Cerebellar cortex (tissue), 1 donor: ENCODE results near the gene ZNF700.
A peak's percentile ranks its signal among the peaks of the same experiment; 100 is the strongest.
"Not testable (repeated sequence)": the region's sequence is repeated elsewhere in the genome, so short reads cannot be mapped to it uniquely, and the experiment has no call there.

Experiments
- DNase-seq: peaks from one replicate; pipeline ENCODE4 v3.0.0-alpha.2; 2015; ENCODE audit warnings: low spot score

Gene ZNF700

GRCh38 chr19:11941361-11941887 is 16.5 kb downstream of the ZNF700 start:
- DNase-seq, result not testable (repeated sequence)

GRCh38 chr19:11942008-11942842 is 17.3 kb downstream of the ZNF700 start:
- DNase-seq, result no peak

- DNase-seq, result no peak
Measured at GRCh38 chr19:11942843-11943108, 17.9 kb downstream of the ZNF700 start.

- no peak for DNase-seq
Measured at GRCh38 chr19:11944656-11945055, 19.7 kb downstream of the ZNF700 start.

- no peak for DNase-seq
Measured at GRCh38 chr19:11948646-11949045, 23.7 kb downstream of the ZNF700 start.

GRCh38 chr19:11949201-11949600 is 24.3 kb downstream of the ZNF700 start:
- peak; percentile 6 for DNase-seq

GRCh38 chr19:11949614-11950080 is 24.7 kb downstream of the ZNF700 start:
- DNase-seq, result not testable (repeated sequence)

- DNase-seq, result no peak
Measured at GRCh38 chr19:11950312-11950711, 25.4 kb downstream of the ZNF700 start.

GRCh38 chr19:11963566-11964355 is 38.9 kb downstream of the ZNF700 start:
- DNase-seq, result peak; percentile 73

GRCh38 chr19:11964496-11964857 is 39.6 kb downstream of the ZNF700 start:
- DNase-seq, result no peak

- DNase-seq, result peak; percentile 96
Measured at GRCh38 chr19:11964858-11965645, 40.1 kb downstream of the ZNF700 start, which contains the start of gene ZNF763. Gene ZNF763 (plus strand): TSS chr19:11965040. CDS start chr19:11965209, 169 bp downstream.

- DNase-seq, result no peak
Measured at GRCh38 chr19:11970174-11970573, 45.3 kb downstream of the ZNF700 start.

GRCh38 chr19:11971041-11971440 is 46.1 kb downstream of the ZNF700 start:
- DNase-seq, result no peak

- DNase-seq, result no peak
Measured at GRCh38 chr19:11973019-11973810, 48.3 kb downstream of the ZNF700 start.

GRCh38 chr19:11978492-11979100 is 53.7 kb downstream of the ZNF700 start:
- no peak for DNase-seq

- DNase-seq, result no peak
Measured at GRCh38 chr19:11979527-11979926, 54.6 kb downstream of the ZNF700 start.

- no peak for DNase-seq
Measured at GRCh38 chr19:11982526-11982925, 57.6 kb downstream of the ZNF700 start.

GRCh38 chr19:11984986-11985385 is 60.1 kb downstream of the ZNF700 start:
- DNase-seq, result no peak

GRCh38 chr19:11986754-11987153 is 61.8 kb downstream of the ZNF700 start:
- DNase-seq, result no peak

- DNase-seq, result peak; percentile 97
Measured at GRCh38 chr19:11987405-11988281, 62.7 kb downstream of the ZNF700 start.
